GM19452 (cell line): ENCODE data around the gene CCNG2.
"Not testable (repeated sequence)": the region's sequence is repeated elsewhere in the genome, so short reads cannot be mapped to it uniquely, and the experiment has no call there.

Source experiments
- ATAC-seq: cut with Tn5 transposase; IDR thresholded peaks from one replicate; pipeline ENCODE4 v1.9.1; 2021; ENCODE audit not compliant: unreplicated experiment

CCNG2 gene, protein sequence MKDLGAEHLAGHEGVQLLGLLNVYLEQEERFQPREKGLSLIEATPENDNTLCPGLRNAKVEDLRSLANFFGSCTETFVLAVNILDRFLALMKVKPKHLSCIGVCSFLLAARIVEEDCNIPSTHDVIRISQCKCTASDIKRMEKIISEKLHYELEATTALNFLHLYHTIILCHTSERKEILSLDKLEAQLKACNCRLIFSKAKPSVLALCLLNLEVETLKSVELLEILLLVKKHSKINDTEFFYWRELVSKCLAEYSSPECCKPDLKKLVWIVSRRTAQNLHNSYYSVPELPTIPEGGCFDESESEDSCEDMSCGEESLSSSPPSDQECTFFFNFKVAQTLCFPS

DNA sequence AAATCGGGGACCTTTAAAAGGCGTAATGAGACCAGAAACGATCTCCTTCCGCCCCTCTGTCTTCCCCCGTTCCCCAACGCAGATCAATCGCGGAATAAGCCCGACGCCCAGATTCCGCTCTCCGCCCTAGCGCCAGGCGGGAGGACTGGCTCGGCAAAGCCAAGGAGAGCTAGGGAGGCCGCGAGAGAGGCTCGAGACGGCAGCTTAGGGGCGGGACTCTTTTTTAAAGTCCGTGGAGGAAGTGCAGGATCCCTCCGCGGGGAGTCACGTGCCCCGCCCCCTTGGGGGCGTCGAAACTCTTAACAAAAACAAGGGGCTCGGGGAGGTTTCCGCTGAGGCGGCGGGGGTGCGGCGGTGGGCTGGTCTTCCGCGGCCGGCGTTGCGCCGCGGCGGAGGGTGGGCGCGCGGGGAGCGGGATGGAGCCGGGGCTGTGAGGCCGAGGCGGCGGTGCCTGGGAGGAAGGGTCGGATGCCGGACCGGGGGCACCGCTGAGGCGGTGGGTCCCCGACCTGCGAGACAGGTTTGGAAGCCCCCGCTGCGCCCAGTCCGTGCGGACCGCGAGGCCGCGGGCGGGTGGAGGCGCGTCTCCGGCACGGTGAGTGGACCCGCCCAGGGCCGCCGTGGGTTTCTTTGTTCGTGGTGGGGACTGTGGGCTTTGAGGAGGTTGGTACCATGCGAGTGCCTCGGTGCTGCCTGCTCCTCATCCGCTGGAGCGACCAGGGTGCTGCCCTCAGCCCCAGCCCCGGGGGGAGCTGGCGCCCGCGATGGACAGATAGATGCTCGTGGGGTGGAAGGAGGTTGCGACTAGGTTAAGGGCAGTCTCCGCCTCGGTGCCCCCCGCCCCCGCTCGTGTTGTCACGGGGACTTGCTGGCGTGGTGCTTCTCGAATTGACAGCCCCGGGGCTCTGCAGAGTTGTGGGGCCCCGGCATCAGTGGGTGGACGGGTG lies at the start of gene CCNG2:
CCNG2 (plus strand) TSS at position 296 of the 947 bp plus-strand sequence. CDS start 1,326 bp downstream, outside the sequence.
- peak; percentile 15 for ATAC-seq

GRCh38 chr4:77110730-77111129 lies 46.3 kb upstream of the CCNG2 start:
- no peak for ATAC-seq

- no peak for ATAC-seq
These were observed 43.9 kb upstream of the CCNG2 start for GRCh38 chr4:77113069-77113468.

- no peak for ATAC-seq
These were observed 39.3 kb upstream of the CCNG2 start for GRCh38 chr4:77117721-77118120.

DNA sequence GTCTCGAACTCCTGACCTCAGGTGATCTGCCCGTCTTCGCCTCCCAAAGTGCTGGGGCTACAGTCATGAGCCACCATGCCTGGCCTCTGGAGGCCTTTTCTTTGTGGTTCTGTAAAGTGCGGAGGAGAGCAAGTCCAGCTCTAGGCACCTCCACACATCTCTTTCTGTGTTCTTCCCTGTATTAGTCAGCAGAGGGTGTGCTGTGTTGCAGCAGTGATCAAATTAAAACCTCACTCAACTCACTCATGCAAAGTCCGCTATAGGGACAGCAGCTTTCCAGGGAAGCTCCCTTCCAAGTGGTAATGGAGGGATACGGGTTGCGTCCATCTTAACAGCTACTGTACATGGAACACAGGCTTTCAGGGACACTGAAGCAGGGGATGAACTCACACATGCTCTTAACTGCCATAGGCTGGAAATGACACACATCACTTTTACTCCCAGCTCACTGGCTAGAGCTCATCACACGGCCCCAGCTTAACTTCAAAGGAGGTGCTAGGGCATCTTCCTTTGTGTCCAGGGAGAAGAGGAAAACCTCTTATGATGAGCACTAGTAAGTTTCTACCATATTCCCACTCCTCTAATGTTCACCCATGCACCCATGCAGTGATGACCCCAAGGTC lies 36.0 kb upstream of the CCNG2 start:
- peak; percentile 60 for ATAC-seq

GRCh38 chr4:77121736-77122240 lies 35.2 kb upstream of the CCNG2 start:
- no peak for ATAC-seq

DNA sequence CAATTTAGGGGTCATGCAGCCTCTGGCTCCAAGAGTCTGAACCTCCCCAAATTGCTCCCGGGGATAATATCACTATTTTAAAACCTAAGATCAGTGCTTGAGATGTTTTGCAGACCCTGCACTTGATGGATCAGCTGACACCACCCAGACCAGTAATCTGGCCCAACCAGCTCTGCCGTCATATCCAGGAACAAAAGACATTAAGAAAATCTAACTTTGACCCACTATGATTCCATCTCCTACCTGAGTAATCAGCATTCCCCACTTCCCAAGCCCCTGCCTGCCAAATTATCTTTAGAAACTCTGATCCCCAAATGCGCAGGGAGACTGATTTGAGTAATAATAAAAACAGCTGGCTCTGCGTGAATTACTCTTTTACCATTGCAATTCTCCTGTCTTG lies 34.4 kb upstream of the CCNG2 start:
- ATAC-seq, result no peak

- no peak for ATAC-seq
These were observed 33.6 kb upstream of the CCNG2 start for GRCh38 chr4:77123411-77123810.

GRCh38 chr4:77124576-77124975 lies 32.4 kb upstream of the CCNG2 start:
- ATAC-seq, result no peak

- no peak for ATAC-seq
These were observed 31.0 kb upstream of the CCNG2 start for GRCh38 chr4:77125961-77126360.

- ATAC-seq, result peak; percentile 87
These were observed 30.2 kb upstream of the CCNG2 start for GRCh38 chr4:77126809-77127208.

- ATAC-seq, result peak; percentile 78
These were observed 29.8 kb upstream of the CCNG2 start for GRCh38 chr4:77127215-77127614.

GRCh38 chr4:77127837-77128621 lies 29.0 kb upstream of the CCNG2 start:
- no peak for ATAC-seq

DNA sequence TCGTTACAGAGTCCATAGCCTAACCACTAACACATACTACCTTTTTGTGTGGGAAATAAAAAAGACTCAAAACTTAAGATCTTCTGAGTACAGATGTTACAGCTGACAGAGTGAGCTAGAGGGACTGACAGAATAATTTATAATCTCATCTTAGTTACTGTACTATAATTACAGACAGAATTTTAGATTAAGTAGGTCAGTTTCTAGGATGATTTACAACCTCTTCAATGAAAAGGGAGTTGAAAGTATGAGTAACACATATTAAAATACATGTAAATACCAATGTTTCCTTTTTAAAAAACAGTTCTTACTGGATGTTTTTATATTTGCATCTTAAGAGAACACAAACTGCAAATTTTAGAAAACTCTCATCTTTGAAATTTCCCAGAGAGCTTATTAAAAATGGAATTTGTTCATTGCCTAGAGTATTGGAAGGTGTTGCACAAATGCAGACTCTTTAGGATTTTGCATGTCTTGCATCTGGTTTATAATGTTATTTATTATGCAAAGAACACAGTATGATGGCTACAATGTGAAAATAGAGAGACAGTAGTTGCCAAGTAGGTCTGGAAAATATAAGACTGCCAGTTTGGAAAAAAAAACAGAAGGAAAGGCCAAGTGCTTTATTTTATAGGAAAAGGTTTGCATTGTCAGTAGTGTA lies 24.2 kb upstream of the CCNG2 start:
- ATAC-seq, result no peak

GRCh38 chr4:77137448-77137847 lies 19.6 kb upstream of the CCNG2 start:
- ATAC-seq, result not testable (repeated sequence)

DNA sequence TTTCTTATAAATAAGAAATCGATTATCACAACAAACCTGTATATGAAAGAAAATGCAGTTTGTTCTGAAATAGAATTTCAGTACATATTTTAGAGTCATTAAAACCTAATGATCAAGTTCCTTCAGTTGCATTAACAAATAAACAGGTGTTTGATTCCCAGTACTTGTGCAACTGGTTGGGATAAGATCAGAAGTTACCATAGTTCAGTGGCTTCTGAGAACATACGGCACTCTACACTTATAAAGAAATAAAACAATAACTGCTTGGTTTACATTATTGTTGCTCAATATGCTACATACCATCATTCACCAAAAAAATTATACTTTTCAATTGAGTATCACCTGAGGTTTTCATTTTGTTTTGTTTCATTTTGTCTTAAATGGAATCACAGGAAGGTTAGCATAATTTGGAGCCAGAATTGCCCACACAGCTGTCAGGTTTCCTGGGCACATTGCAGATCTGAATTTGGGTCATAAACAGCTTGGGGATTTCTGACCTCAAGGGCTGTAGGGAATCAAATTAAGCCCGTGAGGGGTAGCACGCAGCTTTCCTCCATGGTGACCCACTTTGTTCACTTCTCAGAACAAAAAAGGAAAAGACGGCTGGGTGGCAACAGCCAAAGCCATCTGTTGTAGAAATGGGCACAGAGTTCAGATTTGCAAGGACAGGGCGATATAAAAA lies 14.9 kb upstream of the CCNG2 start:
- ATAC-seq, result no peak

DNA sequence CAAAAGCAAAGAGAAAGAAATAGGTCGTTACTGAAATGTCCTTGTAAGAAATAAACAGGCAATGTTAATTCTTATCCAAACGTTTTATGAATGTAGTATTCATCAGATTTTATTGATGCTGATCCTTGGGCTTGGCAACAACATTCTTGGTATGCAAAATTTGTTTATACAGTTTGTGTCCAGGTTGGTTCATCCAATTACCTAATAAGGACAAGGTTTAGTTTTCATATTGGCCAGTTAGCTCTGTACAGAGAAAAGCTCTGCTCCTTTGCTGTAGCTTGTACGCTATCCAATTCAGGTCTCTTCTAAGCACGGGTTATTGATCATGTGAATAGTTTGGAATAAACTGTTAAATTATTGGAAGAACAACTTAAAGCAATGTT lies 14.4 kb upstream of the CCNG2 start:
- no peak for ATAC-seq

DNA sequence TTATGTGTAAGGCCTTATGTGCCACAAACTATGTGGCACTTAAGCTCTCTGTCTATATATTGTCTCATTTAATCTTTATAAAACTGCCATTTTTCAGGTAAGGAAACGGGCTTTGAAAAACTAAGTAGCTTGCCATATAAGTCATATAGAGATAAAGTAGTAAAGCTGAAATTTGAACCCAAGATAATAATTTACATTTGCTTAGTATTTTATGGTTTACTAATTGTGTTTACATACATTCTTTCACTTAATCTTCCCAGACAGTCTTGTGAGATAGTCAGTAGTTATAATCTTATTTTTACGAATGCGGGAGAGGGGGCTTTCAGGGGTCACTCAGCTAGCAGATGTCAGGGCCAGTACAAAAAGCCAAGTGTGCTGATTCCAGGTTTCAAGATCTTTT lies 13.9 kb upstream of the CCNG2 start:
- no peak for ATAC-seq

DNA sequence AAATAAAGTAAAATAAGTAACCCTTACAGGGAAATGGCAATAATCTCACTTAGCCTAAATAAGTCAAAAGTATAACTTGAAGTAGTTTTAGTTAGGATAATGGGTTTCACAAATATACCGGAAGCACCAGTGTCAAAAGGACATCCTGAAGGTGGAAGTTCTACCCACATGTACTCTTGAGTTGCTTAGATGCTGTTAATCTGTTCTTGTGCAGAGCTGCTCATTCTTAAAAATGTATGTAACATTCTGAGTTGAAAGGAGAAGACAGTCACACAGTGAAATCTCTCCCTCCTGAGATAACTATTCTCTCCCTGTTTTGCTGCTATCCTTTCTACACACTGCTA lies 11.2 kb upstream of the CCNG2 start:
- no peak for ATAC-seq
